GM19328 (cell line): Measurements from ENCODE around the gene CACNG3.
"Not testable (repeated sequence)": the region's sequence is repeated elsewhere in the genome, so short reads cannot be mapped to it uniquely, and the experiment has no call there.

ENCODE experiments used
- ATAC-seq: cut with Tn5 transposase; IDR thresholded peaks from one replicate; pipeline ENCODE4 v1.9.1; 2021; ENCODE audit warnings: mild to moderate bottlenecking, moderate library complexity; ENCODE audit not compliant: unreplicated experiment

CACNG3 gene

DNA sequence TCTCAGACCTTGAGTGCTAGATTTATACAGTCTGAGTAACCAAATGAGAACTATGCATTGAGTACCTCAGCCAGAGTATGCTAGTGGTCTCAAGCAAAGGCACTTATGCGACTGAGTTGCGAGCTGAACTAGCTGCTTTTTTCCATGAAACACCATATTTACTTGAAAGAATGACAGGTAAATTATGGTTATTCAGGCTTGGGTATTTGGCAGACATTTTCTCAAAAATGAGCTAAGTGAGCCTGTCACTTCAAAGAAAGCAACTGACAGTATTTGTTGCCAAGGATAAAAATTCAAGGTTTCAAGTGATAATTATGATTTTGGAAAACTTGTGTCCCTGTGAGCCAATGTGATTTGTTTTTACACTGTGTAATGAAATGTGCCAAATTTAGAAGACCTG is 19.3 kb downstream of the CACNG3 start:
- ATAC-seq: no peak

DNA sequence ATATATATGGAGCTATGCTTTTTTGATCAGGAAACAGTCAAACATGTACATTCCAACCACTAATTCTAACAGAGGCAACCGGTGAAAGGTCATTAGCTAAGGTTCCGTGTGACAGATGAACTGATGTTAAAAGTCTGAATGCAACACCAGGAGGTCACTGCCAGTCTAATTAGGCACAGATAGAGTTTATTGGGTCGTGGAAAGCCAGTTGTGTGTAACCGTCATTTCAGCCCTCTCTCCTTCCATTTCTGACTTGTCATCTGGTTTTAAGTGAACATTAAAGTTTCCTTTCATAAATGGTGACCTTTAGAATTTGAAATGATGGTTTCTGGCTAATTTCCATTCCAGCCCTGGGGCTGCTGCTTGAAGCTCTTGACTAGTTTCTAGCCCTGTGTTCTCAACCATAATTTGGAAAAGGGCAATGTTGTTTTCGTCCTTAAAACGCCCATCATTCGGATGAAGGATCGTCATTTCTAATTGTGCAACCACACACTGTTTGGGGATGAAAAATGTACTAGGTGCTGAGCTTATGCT is 23.9 kb downstream of the CACNG3 start:
- no peak for ATAC-seq

GRCh38 chr16:24281466-24281865 is 25.3 kb downstream of the CACNG3 start:
- no peak for ATAC-seq

- no peak for ATAC-seq
These were observed 26.0 kb downstream of the CACNG3 start for GRCh38 chr16:24282141-24282540.

DNA sequence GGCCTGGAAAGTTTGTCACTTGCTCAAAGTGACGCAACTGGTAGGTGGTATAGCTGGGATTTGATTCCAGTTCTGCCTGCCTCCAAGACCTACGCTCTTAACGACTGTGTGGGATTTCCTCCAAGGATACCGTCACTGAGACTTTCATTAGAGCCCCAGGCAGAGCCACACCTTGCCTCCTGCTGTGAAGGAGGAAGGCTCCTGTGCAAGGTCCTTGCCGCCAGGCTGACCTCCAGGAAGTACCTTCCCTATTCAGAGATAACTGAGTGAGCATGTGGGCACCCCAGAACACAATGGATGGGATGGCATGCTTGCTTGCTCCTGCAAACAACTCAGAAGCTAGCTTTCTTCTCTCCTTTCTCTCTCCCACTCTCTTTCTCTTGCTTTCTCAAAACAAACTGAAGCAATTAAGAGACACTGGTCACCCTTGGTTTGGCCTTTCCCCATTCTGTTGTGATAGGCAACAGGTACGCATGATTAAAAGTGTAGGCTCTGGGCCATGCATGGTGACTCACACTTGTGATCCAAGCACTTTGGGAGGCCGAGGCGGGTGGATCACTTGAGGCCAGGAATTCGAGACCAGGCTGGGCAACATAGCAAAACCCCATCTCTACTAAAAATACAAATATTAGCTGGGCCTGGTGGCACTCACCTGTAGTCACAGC is 30.7 kb downstream of the CACNG3 start:
- ATAC-seq: no peak

GRCh38 chr16:24288516-24288915 is 32.4 kb downstream of the CACNG3 start:
- no peak for ATAC-seq

DNA sequence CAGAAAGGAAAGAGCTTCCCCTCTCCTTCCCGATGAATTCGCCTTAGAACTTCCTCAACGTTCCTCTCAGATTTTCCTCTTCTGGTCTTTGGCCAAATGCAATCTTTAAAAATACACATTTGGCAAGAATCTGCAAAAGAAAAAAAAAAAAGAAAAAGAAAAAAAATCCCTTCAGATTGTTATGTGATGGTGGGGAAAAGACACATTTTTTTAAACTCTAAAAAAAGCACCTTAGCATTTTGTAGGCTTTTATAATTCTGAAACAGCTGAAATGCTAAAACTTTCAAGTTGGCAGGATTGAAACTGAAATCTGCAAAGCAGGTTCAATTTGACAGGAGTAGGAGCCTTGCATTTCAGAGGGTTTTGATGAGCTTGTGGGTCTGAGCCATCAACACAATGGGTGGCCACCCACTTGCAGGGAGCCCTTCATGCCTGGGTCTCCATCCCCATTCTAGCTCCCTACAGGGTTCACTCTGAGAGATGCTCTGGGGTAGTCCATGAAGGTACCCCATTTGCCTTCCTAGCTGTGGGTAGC is 33.1 kb downstream of the CACNG3 start:
- no peak for ATAC-seq

- no peak for ATAC-seq
These were observed 35.8 kb downstream of the CACNG3 start for GRCh38 chr16:24291932-24292331.

GRCh38 chr16:24294131-24294530 is 38.0 kb downstream of the CACNG3 start:
- no peak for ATAC-seq

DNA sequence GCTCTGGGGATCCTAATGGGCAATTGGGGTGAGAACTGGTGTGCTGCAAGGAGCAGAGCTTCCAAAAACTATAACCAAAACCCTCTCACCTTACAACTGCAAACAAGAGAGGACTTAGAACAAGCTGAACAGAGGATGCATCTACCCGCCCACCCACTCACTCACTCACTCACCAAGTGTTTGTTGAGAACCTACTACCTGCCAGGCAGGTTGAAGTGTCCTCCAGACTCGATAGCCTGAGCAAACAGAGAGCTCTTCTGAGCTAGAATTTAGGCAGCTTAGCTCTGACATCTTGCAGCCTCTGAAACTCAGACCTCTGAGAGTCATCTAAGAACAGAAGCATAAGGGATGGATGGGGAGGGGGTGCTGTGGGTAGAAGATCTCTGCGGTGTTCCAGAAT is 41.2 kb downstream of the CACNG3 start:
- ATAC-seq: no peak

DNA sequence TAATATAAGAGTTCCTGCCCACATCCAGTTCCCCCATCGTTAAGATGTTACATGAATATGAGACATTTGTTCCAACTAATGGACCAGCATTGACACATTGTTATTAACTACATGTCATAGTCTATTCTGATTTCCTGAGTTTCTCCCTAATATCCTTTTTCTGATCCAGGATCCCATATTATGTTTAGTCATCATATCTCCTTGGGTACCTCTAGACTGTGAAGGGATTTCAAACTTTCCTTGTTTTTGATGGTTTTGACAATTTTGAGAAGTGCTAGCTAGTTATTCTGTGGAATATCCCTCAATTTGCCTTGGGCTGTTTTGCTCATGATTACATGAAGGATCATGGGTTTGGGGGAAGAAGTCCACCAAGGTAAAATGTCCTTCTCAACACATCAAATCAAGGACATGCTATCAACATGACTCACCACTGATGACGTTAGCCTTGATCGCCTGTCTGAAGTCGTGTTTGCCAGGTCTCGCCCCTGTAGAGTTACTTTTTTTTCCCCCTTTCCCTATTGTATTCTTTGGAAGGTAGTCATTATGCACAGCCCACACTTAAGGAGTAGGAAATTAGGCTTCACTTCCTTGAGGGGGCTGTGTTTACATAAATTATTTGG is 42.5 kb downstream of the CACNG3 start:
- no peak for ATAC-seq

DNA sequence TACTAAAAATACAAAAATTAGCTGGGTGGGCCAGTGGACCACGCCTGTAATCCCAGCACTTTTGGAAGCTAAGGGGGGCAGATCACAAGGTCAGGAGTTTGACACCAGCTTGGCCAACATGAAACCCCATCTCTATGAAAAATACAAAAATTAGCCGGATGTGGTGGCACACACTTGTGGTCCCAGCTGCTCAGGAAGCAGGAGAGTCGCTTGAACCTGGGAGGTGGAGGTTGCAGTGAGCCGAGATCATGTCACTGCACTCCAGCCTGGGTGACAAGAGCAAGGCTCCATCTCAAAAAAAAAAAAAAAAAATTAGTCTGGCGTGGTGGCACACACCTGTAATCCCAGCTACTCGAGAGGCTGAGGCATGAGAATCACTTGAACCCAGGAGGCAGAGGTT is 44.6 kb downstream of the CACNG3 start:
- not testable (repeated sequence) for ATAC-seq

GRCh38 chr16:24302636-24303035 is 46.5 kb downstream of the CACNG3 start:
- no peak for ATAC-seq

DNA sequence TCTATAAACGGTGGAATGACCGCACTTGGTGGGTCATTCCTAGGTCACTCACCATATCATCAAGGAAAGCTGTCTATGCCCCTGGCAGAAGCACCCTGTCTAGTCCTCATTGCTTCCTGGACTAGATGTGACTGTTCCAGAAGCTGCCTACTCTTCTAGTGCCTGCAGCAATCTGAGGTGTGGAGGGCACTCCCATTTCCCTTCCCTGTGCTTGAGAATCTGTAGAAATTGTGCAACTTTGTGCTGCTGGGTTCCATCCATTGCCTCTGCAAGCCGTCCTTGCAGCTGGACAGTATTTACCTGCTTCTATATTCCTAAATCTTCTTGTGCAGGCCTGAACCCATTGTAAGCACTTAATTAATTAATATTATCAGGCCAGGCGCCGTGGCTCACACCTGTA is 52.1 kb downstream of the CACNG3 start:
- ATAC-seq: no peak

- no peak for ATAC-seq
These were observed 53.4 kb downstream of the CACNG3 start for GRCh38 chr16:24309258-24310142.

DNA sequence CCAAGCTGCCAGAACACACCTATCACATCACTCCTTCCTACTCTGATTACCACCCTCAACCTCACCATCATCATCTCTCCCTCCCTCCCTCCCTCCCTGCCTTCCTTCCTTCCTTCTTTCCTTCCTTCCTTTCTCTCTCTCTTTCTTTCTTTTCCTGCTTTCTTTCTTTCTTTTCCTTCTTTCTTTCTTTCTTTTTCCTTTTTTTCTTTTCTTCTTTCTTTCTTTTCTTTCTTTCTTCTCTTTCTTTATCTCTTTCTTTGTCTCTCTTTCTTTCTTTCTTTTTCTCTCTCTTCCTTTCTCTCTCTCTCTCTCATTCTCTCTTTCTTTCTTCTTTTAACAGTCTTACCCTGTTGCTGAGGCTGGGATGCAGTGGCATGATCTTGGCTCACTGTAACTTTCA is 59.2 kb downstream of the CACNG3 start:
- ATAC-seq: no peak

DNA sequence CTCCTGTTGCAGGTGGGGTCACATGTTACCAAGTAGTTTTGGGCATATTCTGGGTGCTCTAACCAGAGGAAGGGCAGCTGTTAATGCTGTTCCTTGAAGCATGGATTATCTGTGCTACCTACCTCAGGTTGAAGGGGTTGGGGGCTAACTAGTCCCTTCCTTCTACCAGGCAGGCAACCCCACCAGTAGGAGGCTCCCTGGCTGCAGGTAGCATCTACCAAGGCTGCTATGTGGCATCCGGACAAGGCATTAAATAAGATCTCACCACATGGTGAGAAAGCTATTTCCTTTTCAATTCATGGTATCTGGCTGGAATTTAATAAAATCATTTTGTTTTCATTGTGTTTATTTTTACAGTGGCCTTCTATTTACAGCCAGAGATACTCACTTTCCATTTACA is 62.5 kb downstream of the CACNG3 start:
- ATAC-seq: no peak

DNA sequence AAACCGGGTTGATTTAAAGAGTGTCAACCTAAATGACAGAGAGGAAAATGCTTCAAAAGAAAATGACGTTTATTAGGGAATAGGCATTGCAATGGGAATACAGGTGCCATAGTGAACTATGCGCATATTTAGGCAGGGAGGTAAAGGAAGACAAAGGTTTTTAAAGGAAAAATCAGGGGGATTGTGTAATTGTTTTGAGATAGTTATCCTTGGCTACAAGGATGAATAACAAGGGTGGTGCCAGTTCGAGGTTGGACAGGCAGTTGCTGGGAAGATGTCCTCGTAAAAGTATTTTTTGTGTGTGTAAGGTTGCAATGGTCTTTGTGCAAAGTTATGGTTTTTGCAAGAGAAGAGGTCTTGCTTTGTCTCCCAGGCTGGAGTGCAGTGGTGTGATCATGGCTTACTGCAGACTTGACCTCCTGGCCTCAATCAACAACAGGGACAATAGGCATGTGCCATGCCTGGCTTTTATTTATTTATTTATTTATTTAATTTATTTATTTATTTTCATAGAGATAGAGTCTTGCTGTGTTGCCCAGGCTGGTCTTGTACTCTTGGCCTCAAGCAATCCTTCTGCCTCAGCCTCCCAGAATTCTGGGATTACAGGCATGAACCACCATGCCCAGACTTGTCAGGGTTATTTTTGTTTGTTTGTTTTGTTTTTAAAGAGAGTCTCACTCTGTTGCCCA is 63.1 kb downstream of the CACNG3 start:
- no peak for ATAC-seq

GRCh38 chr16:24322106-24322505 is 66.0 kb downstream of the CACNG3 start:
- ATAC-seq: no peak

- no peak for ATAC-seq
These were observed 68.3 kb downstream of the CACNG3 start for GRCh38 chr16:24324421-24324820.
